CD4-positive, alpha-beta T cell (primary cell): Measurements from ENCODE around the gene MRPL20. TPM values are rescaled to one million over a fixed set of nuclear protein-coding genes. Genes with fewer than 3 reads are reported as not detected.
"Not testable (repeated sequence)": the region's sequence is repeated elsewhere in the genome, so short reads cannot be mapped to it uniquely, and the experiment has no call there.

Experiments
- ATAC-seq: fragments of 200-7000 bp; cut with Tn5 transposase; one replicate; pipeline ENCODE4 v1.10.0; 2022; ENCODE audit warnings: mild to moderate bottlenecking; ENCODE audit not compliant: poor library complexity
- CTCF ChIA-PET: fragments of 350-600 bp; sonication (Branson Sonifier 250); formaldehyde crosslinking; loops from one replicate; lab custom pipeline; 2021; ENCODE audit warnings: antibody characterized with exemption, inconsistent platforms; lab: Charles Lee
- POLR2A ChIA-PET: fragments of 350-600 bp; sonication (Branson Sonifier 250); formaldehyde crosslinking; loops from one replicate; lab custom pipeline; 2021; ENCODE audit warnings: antibody characterized with exemption, inconsistent platforms; lab: Charles Lee
- DNase-seq, 14 experiments: peaks; one replicate each; pipeline ENCODE4 v3.0.0-alpha.2; 2013 to 2020; ENCODE audit warnings: mixed read lengths in 2 of 14
- H3K27ac ChIP-seq, 2 donors: one replicate each; pipeline versions ENCODE4 v1.5.1 to v1.7.0; 2013; ENCODE audit warnings: low read length in 2 of 2, low read depth in 1 of 2, mild to moderate bottlenecking in 1 of 2
- H3K27me3 ChIP-seq, 2 experiments: 1 replicate in 1 of 2; 2 replicates in 1 of 2; pipeline versions ENCODE4 v1.6.1 to v1.7.0; 2013; ENCODE audit warnings: low read length in 2 of 2, control low read depth in 1 of 2, mild to moderate bottlenecking in 1 of 2, moderate library complexity in 1 of 2; ENCODE audit not compliant: insufficient read depth in 2 of 2, control insufficient read depth in 1 of 2
- H3K36me3 ChIP-seq: one replicate; pipeline ENCODE4 v1.6.1; 2013; ENCODE audit warnings: low read length, control low read depth; ENCODE audit not compliant: insufficient read depth
- H3K4me1 ChIP-seq: one replicate; pipeline ENCODE4 v1.6.1; 2013; ENCODE audit warnings: low read length, control low read depth; ENCODE audit not compliant: insufficient read depth
- H3K4me3 ChIP-seq: one replicate; pipeline ENCODE4 v1.5.1; 2013; ENCODE audit warnings: mild to moderate bottlenecking, low read length, moderate library complexity
- H3K9me3 ChIP-seq, 2 experiments: 1 replicate in 1 of 2; 2 replicates in 1 of 2; pipeline versions ENCODE4 v1.6.1 to v1.7.0; 2013; ENCODE audit warnings: low read length in 2 of 2, mild to moderate bottlenecking in 2 of 2, control low read depth in 1 of 2, moderate library complexity in 1 of 2; ENCODE audit not compliant: control insufficient read depth in 1 of 2, insufficient read depth in 1 of 2
- H3K27ac Mint-ChIP-seq: one replicate; pipeline ENCODE4 v1.8.0; 2020; ENCODE audit warnings: mixed read lengths
- H3K27me3 Mint-ChIP-seq: one replicate; pipeline ENCODE4 v1.8.0; 2021; ENCODE audit warnings: mixed read lengths
- H3K36me3 Mint-ChIP-seq: one replicate; pipeline ENCODE4 v1.8.0; 2021; ENCODE audit warnings: low read depth, mixed read lengths
- H3K4me1 Mint-ChIP-seq: one replicate; pipeline ENCODE4 v1.8.0; 2021; ENCODE audit warnings: low read depth, mixed read lengths
- H3K4me3 Mint-ChIP-seq: one replicate; pipeline ENCODE4 v1.8.0; 2020; ENCODE audit warnings: mild to moderate bottlenecking, mixed read lengths
- H3K9me3 Mint-ChIP-seq: one replicate; pipeline ENCODE4 v1.8.0; 2020; ENCODE audit warnings: mixed read lengths
- intact Hi-C, 2 experiments: fragments of 100-400 bp; cut with DNase I in 1 of 2; cut with micrococcal nuclease in 1 of 2; formaldehyde crosslinking; loops; one replicate each; pipeline versions ENCODE4 v1.15.1 to v1.9.0; 2023 to 2025; cut with DNase I, micrococcal nuclease
- total RNA-seq, 174 experiments: library from RNA in 2 of 174; stranded (reverse) in 2 of 174; gene quantifications; one replicate each; pipeline ENCODE4 v1.2.3 and lab custom pipeline; 2021 to 2026
- TF ChIP-seq, protein P1 (sequence below): fragments of 200-600 bp; IDR thresholded peaks from one replicate; pipeline ENCODE4 v1.8.0; 2022; ENCODE audit warnings: antibody characterized with exemption, mild to moderate bottlenecking

The MRPL20 gene
- total RNA-seq, 2 experiments from 2014 or later, result 99.9 to 103 TPM

DNA sequence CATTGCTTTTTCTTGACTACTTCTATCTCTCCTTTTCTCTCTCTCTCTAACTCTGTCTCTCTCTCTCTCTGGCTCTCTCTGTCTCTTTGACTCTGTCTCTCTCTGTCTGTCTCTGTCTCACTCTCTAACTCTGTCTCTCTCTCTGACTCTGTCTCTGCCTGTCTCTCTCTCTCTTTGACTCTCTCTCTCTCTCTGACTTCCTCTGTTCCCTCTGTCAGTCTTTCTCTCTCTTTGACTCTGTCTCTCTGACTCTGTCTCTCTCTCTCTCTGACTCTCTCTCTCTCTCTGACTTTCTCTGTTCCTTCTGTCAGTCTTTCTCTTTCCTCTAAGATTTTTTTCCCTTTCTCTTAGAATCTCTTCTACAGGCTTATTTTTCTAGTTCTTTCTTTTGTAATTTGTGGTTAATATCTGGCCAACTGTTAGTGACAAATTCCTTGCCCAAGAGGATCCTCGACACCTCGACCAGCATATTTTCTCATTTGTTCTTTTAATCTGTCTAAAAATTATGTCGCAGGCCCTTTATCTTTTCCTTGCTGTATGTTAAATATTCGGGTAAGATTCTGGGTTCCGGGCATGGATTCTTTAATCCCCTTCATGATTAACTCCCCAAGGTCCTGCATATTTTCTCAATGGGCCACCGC is 42.1 kb upstream of the MRPL20 start, which contains the start of gene ATAD3C:
Gene ATAD3C, plus strand, starts transcription at position 591 of the 641 bp plus-strand sequence. CDS start 995 bp downstream, outside the sequence.
- no peak for ATAC-seq
- TF ChIP-seq, protein P1, sequence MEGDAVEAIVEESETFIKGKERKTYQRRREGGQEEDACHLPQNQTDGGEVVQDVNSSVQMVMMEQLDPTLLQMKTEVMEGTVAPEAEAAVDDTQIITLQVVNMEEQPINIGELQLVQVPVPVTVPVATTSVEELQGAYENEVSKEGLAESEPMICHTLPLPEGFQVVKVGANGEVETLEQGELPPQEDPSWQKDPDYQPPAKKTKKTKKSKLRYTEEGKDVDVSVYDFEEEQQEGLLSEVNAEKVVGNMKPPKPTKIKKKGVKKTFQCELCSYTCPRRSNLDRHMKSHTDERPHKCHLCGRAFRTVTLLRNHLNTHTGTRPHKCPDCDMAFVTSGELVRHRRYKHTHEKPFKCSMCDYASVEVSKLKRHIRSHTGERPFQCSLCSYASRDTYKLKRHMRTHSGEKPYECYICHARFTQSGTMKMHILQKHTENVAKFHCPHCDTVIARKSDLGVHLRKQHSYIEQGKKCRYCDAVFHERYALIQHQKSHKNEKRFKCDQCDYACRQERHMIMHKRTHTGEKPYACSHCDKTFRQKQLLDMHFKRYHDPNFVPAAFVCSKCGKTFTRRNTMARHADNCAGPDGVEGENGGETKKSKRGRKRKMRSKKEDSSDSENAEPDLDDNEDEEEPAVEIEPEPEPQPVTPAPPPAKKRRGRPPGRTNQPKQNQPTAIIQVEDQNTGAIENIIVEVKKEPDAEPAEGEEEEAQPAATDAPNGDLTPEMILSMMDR, result no peak
- H3K4me3 ChIP-seq, result no peak within 1 kb of the TSS
- Mint-ChIP-seq H3K9me3 (no peaks in the 10 kb centered on the region), H3K27me3 (no peaks in the 10 kb centered on the region), H3K4me1 (no peaks in the 10 kb centered on the region), H3K36me3 (no peaks in the 10 kb centered on the region), H3K4me3 (no peak within 1 kb of the TSS), H3K27ac (no peak within 1 kb of the TSS)
- intact Hi-C loops, result no loop called here
- no peaks in the 10 kb centered on the region for H3K4me1 ChIP-seq
- H3K27ac ChIP-seq, result no peak within 1 kb of the TSS
- no peaks in the 10 kb centered on the region for H3K27me3 ChIP-seq
- DNase-seq, result no peak
- POLR2A ChIA-PET, result no interaction called here
- CTCF ChIA-PET, result interaction anchor here (0.9 kb wide), 1 partner anchor 56 kb away, joined by 5 read pairs; no protein-coding TSS in a partner anchor
- no peaks in the 10 kb centered on the region for H3K36me3 ChIP-seq
- no peaks in the 10 kb centered on the region for H3K9me3 ChIP-seq

DNA sequence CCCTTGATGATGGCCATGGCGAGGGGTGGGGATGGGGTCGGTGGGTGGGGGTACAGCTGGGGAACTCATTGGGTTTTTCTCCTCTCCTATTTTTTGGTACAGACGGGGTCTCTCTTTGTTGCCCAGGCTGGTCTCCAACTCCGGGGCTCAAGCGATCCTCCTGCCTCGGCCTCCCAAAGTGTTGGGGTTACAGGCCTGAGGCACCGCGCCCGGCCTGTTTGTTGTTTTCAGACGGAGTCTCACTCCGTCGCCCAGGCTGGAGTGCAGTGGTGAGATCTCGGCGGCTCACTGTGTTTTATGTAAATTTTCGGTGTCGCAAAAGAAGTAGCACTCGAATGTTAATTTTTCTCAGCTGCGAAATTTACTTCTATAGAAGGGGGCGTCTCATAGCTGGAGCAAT is 39.5 kb upstream of the MRPL20 start:
- H3K9me3 ChIP-seq, H3K27me3 ChIP-seq, H3K36me3 Mint-ChIP-seq, intact Hi-C loops, H3K4me1 Mint-ChIP-seq, ATAC-seq, H3K4me3 ChIP-seq, H3K27ac ChIP-seq, H3K4me1 ChIP-seq, H3K36me3 ChIP-seq, H3K27me3 Mint-ChIP-seq, H3K27ac Mint-ChIP-seq, DNase-seq, POLR2A ChIA-PET, H3K9me3 Mint-ChIP-seq, CTCF ChIA-PET, H3K4me3 Mint-ChIP-seq: not testable (repeated sequence)

DNA sequence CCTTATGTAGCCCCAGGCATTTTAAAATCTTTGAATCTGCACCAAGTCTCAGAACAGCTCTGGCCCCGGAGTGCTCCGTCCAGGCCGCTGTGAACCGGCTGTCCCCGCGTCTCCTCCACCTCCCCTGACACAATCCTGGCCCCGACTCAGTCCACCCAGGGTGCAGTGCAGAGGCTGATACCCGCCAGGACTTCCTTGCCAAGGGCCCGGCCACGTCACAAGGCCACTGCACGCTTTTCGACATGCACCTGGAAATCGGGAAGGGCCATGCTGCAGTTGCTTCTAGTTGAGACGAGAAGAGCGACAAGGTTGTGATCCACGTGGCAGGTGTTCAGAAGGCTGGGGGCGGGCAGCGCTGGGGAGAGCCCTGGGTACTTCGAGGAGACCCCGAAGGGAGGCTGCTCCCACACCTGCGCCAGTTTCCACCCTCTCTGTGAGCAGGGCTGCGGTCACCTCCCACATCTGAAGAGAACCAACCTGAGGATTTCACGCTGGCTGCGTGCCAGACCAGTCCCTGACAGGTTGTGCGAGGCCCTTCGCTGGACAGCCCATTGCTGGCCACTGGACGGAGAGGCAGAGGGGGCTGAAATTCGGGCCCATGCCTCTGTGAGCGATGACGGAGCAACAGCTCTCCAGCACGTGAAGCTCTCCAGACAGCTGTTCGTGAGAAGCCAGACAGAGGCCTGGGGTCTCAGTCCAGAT is 35.1 kb upstream of the MRPL20 start:
- no peaks in the 10 kb centered on the region for H3K9me3 Mint-ChIP-seq
- H3K27ac Mint-ChIP-seq, result no peak overlapping the region
- H3K4me3 ChIP-seq, result no peak overlapping the region
- no peak for ATAC-seq
- H3K27me3 ChIP-seq, result peaks cover 14 to 19% of the 10 kb centered on the region in 2 experiments
- H3K4me3 Mint-ChIP-seq, result no peak overlapping the region
- H3K4me1 Mint-ChIP-seq, result peaks cover 4% of the 10 kb centered on the region
- H3K4me1 ChIP-seq, result peaks cover 8% of the 10 kb centered on the region
- no peak overlapping the region for H3K27ac ChIP-seq
- ChIA-PET POLR2A (no interaction called here), CTCF (no interaction called here)
- DNase-seq, result no peak
- H3K9me3 ChIP-seq, result peaks cover 0 to 10% of the 10 kb centered on the region in 2 experiments
- TF ChIP-seq, protein P1, result no peak
- H3K36me3 ChIP-seq, result no peaks in the 10 kb centered on the region
- intact Hi-C loops, result loop anchor here in 1 of 2 experiments (5.0 kb wide), 1 partner anchor 410 kb away; no protein-coding TSS in a partner anchor
- H3K27me3 Mint-ChIP-seq, result peaks cover 6% of the 10 kb centered on the region
- H3K36me3 Mint-ChIP-seq, result no peaks in the 10 kb centered on the region
